GM23338 (cell line): ENCODE results near the gene SLC44A4. TPM values are rescaled to one million over a fixed set of nuclear protein-coding genes. Genes with fewer than 3 reads are reported as not detected.

Experiments
- ATAC-seq: fragments of 200-7000 bp; cut with Tn5 transposase; 3 replicates; pipeline ENCODE4 v1.9.1; 2020
- DNase-seq: peaks from one replicate; pipeline ENCODE4 v3.0.0-alpha.2; 2015; ENCODE audit warnings: low spot score
- H2AFZ ChIP-seq: fragments of 200-600 bp; sonication (generic); 2 replicates; pipeline ENCODE4 v1.8.0; 2016; ENCODE audit warnings: antibody characterized with exemption, mild to moderate bottlenecking, moderate library complexity
- H3F3A ChIP-seq: fragments of 200-600 bp; sonication (generic); replicated peaks from 2 replicates; pipeline ENCODE4 v1.8.0; 2017; ENCODE audit warnings: antibody characterized with exemption, mixed run types, low read depth
- H3K27ac ChIP-seq: fragments of 200-600 bp; sonication (generic); 2 replicates; pipeline ENCODE4 v1.6.1; 2016; ENCODE audit warnings: low read depth
- H3K27me3 ChIP-seq: fragments of 200-600 bp; sonication (generic); 2 replicates; pipeline ENCODE4 v1.8.0; 2016; ENCODE audit warnings: mild to moderate bottlenecking, mixed run types, moderate library complexity; ENCODE audit not compliant: insufficient read depth
- H3K36me3 ChIP-seq: fragments of 200-600 bp; sonication (generic); 2 replicates; pipeline ENCODE4 v1.8.0; 2016; ENCODE audit warnings: mild to moderate bottlenecking; ENCODE audit not compliant: insufficient read depth
- H3K4me1 ChIP-seq: fragments of 200-600 bp; sonication (generic); 2 replicates; pipeline ENCODE4 v1.8.0; 2016; ENCODE audit warnings: mild to moderate bottlenecking, moderate library complexity; ENCODE audit not compliant: insufficient read depth
- H3K4me2 ChIP-seq: fragments of 200-600 bp; sonication (generic); 2 replicates; pipeline ENCODE4 v1.7.1; 2017; ENCODE audit warnings: mixed run types
- H3K4me3 ChIP-seq: fragments of 200-600 bp; sonication (generic); 2 replicates; pipeline ENCODE4 v1.6.1; 2016; ENCODE audit warnings: mixed run types
- H3K79me2 ChIP-seq: fragments of 200-600 bp; sonication (generic); replicated peaks from 2 replicates; pipeline ENCODE4 v1.8.0; 2017; ENCODE audit warnings: mild to moderate bottlenecking; ENCODE audit not compliant: insufficient read depth
- H3K9me2 ChIP-seq: fragments of 200-600 bp; sonication (generic); 2 replicates; pipeline ENCODE4 v1.8.0; 2017; ENCODE audit not compliant: insufficient read depth
- H4K20me1 ChIP-seq: fragments of 200-600 bp; sonication (generic); replicated peaks from 2 replicates; pipeline ENCODE4 v1.8.0; 2017; ENCODE audit warnings: mild to moderate bottlenecking; ENCODE audit not compliant: insufficient read depth
- H3K27ac Mint-ChIP-seq: 2 replicates; pipeline ENCODE4 v1.8.0; 2020; ENCODE audit warnings: inconsistent platforms, mild to moderate bottlenecking, moderate library complexity, mixed read lengths
- H3K27me3 Mint-ChIP-seq: 3 replicates; pipeline ENCODE4 v1.8.0; 2022; ENCODE audit warnings: low read depth, mild to moderate bottlenecking, moderate library complexity, mixed read lengths, inconsistent platforms; ENCODE audit not compliant: insufficient read depth, poor library complexity
- H3K36me3 Mint-ChIP-seq: 3 replicates; pipeline ENCODE4 v1.8.0; 2021; ENCODE audit warnings: low read depth, mild to moderate bottlenecking, inconsistent platforms, moderate library complexity, mixed read lengths
- H3K4me1 Mint-ChIP-seq: 3 replicates; pipeline ENCODE4 v1.8.0; 2020; ENCODE audit warnings: mild to moderate bottlenecking, inconsistent platforms, mixed read lengths
- H3K4me3 Mint-ChIP-seq: 3 replicates; pipeline ENCODE4 v1.8.0; 2021; ENCODE audit warnings: moderate library complexity, mild to moderate bottlenecking, inconsistent platforms, mixed read lengths
- H3K9me3 Mint-ChIP-seq: 3 replicates; pipeline ENCODE4 v1.8.0; 2020; ENCODE audit warnings: moderate library complexity, mild to moderate bottlenecking, inconsistent platforms, mixed read lengths
- CREB1 ChIP-seq: fragments of 250-450 bp; sonication (Bioruptor Pico); IDR thresholded peaks from 2 replicates; pipeline ENCODE4 v1.5.0; 2020; ENCODE audit warnings: low read depth, mild to moderate bottlenecking, moderate library complexity
- EZH2 ChIP-seq: fragments of 200-600 bp; sonication (generic); IDR thresholded peaks from one replicate; pipeline ENCODE4 v1.8.0; 2017; ENCODE audit warnings: antibody characterized with exemption, mild to moderate bottlenecking, low read depth; ENCODE audit not compliant: unreplicated experiment
- EZH2phosphoT487 ChIP-seq: fragments of 200-600 bp; sonication (generic); IDR thresholded peaks from one replicate; pipeline ENCODE4 v1.8.1; 2018; ENCODE audit warnings: antibody characterized with exemption; ENCODE audit not compliant: unreplicated experiment
- JUNB ChIP-seq: IDR thresholded peaks from one replicate; pipeline ENCODE4 v1.6.1; 2016; ENCODE audit warnings: antibody characterized with exemption; ENCODE audit not compliant: unreplicated experiment
- NANOG ChIP-seq: IDR thresholded peaks from 2 replicates; pipeline ENCODE4 v1.6.1; 2016; ENCODE audit warnings: antibody characterized with exemption, borderline replicate concordance
- POLR2AphosphoS5 ChIP-seq: IDR thresholded peaks from 2 replicates; pipeline ENCODE4 v1.6.1; 2016; ENCODE audit warnings: antibody characterized with exemption, low read depth
- STAT1 ChIP-seq: IDR thresholded peaks from one replicate; pipeline ENCODE4 v1.6.1; 2016; ENCODE audit warnings: antibody characterized with exemption; ENCODE audit not compliant: unreplicated experiment
- ZNF331 ChIP-seq: fragments of 250-450 bp; sonication (Bioruptor Pico); IDR thresholded peaks from 2 replicates; pipeline ENCODE4 v1.5.0; 2020; ENCODE audit warnings: low read depth, mild to moderate bottlenecking, moderate library complexity
- polyA plus RNA-seq: library from polyadenylated mRNA; unstranded; fragments of >200 nt; fragmentation: Nextera tagmentation; extraction: Ambion mirVana; gene quantifications from 2 replicates; pipeline ENCODE4 v1.2.1, GENCODE V29; 2016
- total RNA-seq: library from RNA; depleted of rRNA; stranded (reverse); fragments of >200 nt; shearing (Covaris generic); gene quantifications from 2 replicates; pipeline ENCODE4 v1.2.3, GENCODE V29; 2014
- TF ChIP-seq, protein P1 (sequence below), 2 experiments: fragments of 200-600 bp in 1 of 2; sonication (generic) in 1 of 2; conservative IDR thresholded peaks; 2 replicates each; pipeline versions ENCODE4 v1.5.1 to v1.6.1; 2016 to 2017; ENCODE audit warnings: antibody characterized with exemption in 2 of 2, low read depth in 2 of 2, mild to moderate bottlenecking in 2 of 2, moderate library complexity in 1 of 2
- TF ChIP-seq, protein P2 (sequence below): IDR thresholded peaks from one replicate; pipeline ENCODE4 v1.6.1; 2018; ENCODE audit warnings: antibody characterized with exemption; ENCODE audit not compliant: unreplicated experiment
- TF ChIP-seq, protein P3 (sequence below): IDR thresholded peaks from 2 replicates; pipeline ENCODE4 v1.6.1; 2016; ENCODE audit warnings: antibody characterized with exemption
- TF ChIP-seq, protein P4 (sequence below): fragments of 250-450 bp; sonication (Bioruptor Pico); IDR thresholded peaks from 2 replicates; pipeline ENCODE4 v1.5.0; 2020; ENCODE audit warnings: mild to moderate bottlenecking, moderate library complexity

Gene SLC44A4
- total and polyA plus RNA-seq, 2 experiments from 2014 or later: 1.1 to 3.7 TPM

DNA sequence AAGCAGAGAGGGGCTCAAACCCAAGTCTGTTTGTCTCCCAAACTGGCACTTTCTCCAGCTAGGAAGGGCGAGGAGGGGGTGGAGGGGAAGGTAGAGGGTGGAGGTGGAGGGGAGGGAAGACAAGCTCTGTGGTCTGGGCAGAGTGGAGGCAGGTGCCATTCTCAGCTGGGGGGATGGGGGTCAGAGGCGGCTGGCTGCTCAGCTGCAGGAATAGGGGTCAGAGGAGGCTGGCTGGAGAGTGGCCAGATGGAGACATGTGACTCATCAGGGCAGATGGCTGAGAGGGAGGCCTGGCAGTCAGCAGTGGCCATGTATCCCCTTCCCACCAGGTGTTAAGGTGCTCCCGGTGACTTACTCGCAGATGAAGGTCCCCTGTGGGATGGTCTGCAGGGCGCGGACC, 3.5 kb upstream of the SLC44A4 start:
- peaks cover 29% of the 10 kb centered on the region for H3K36me3 ChIP-seq
- peaks cover 12% of the 10 kb centered on the region for H4K20me1 ChIP-seq
- ATAC-seq (no peak), DNase-seq (no peak)
- no peak overlapping the region for H3K27ac ChIP-seq
- peaks cover 79% of the 10 kb centered on the region for H3K36me3 Mint-ChIP-seq
- no peaks in the 10 kb centered on the region; the same call in 2 of the 3 replicates for H3K9me3 Mint-ChIP-seq
- no peak overlapping the region for H3K27ac Mint-ChIP-seq
- no peak overlapping the region for H2AFZ ChIP-seq
- H3K4me3 ChIP-seq: no peak overlapping the region
- no peaks in the 10 kb centered on the region for H3K9me2 ChIP-seq
- H3K27me3 Mint-ChIP-seq: peaks cover 3% of the 10 kb centered on the region
- no peaks in the 10 kb centered on the region for H3K27me3 ChIP-seq
- no peak overlapping the region for H3K4me3 Mint-ChIP-seq
- no peaks in the 10 kb centered on the region for H3K79me2 ChIP-seq
- H3F3A ChIP-seq: peaks cover 14% of the 10 kb centered on the region
- TF ChIP-seq NANOG (no peak), POLR2AphosphoS5 (no peak), ZNF331 (CRISPR knock-in tag) (no peak), JUNB (no peak), EZH2phosphoT487 (no peak), EZH2 (no peak), CREB1 (CRISPR knock-in tag) (no peak), STAT1 (no peak)
- TF ChIP-seq, protein P1, sequence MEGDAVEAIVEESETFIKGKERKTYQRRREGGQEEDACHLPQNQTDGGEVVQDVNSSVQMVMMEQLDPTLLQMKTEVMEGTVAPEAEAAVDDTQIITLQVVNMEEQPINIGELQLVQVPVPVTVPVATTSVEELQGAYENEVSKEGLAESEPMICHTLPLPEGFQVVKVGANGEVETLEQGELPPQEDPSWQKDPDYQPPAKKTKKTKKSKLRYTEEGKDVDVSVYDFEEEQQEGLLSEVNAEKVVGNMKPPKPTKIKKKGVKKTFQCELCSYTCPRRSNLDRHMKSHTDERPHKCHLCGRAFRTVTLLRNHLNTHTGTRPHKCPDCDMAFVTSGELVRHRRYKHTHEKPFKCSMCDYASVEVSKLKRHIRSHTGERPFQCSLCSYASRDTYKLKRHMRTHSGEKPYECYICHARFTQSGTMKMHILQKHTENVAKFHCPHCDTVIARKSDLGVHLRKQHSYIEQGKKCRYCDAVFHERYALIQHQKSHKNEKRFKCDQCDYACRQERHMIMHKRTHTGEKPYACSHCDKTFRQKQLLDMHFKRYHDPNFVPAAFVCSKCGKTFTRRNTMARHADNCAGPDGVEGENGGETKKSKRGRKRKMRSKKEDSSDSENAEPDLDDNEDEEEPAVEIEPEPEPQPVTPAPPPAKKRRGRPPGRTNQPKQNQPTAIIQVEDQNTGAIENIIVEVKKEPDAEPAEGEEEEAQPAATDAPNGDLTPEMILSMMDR (conservative IDR thresholded peaks at IDR 0.05; ENCODE audit: low read depth in 2 of 2): no peak
- TF ChIP-seq, protein P2, sequence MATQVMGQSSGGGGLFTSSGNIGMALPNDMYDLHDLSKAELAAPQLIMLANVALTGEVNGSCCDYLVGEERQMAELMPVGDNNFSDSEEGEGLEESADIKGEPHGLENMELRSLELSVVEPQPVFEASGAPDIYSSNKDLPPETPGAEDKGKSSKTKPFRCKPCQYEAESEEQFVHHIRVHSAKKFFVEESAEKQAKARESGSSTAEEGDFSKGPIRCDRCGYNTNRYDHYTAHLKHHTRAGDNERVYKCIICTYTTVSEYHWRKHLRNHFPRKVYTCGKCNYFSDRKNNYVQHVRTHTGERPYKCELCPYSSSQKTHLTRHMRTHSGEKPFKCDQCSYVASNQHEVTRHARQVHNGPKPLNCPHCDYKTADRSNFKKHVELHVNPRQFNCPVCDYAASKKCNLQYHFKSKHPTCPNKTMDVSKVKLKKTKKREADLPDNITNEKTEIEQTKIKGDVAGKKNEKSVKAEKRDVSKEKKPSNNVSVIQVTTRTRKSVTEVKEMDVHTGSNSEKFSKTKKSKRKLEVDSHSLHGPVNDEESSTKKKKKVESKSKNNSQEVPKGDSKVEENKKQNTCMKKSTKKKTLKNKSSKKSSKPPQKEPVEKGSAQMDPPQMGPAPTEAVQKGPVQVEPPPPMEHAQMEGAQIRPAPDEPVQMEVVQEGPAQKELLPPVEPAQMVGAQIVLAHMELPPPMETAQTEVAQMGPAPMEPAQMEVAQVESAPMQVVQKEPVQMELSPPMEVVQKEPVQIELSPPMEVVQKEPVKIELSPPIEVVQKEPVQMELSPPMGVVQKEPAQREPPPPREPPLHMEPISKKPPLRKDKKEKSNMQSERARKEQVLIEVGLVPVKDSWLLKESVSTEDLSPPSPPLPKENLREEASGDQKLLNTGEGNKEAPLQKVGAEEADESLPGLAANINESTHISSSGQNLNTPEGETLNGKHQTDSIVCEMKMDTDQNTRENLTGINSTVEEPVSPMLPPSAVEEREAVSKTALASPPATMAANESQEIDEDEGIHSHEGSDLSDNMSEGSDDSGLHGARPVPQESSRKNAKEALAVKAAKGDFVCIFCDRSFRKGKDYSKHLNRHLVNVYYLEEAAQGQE: no peak
- TF ChIP-seq, protein P3, sequence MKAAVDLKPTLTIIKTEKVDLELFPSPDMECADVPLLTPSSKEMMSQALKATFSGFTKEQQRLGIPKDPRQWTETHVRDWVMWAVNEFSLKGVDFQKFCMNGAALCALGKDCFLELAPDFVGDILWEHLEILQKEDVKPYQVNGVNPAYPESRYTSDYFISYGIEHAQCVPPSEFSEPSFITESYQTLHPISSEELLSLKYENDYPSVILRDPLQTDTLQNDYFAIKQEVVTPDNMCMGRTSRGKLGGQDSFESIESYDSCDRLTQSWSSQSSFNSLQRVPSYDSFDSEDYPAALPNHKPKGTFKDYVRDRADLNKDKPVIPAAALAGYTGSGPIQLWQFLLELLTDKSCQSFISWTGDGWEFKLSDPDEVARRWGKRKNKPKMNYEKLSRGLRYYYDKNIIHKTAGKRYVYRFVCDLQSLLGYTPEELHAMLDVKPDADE: no peak
- TF ChIP-seq, protein P4, sequence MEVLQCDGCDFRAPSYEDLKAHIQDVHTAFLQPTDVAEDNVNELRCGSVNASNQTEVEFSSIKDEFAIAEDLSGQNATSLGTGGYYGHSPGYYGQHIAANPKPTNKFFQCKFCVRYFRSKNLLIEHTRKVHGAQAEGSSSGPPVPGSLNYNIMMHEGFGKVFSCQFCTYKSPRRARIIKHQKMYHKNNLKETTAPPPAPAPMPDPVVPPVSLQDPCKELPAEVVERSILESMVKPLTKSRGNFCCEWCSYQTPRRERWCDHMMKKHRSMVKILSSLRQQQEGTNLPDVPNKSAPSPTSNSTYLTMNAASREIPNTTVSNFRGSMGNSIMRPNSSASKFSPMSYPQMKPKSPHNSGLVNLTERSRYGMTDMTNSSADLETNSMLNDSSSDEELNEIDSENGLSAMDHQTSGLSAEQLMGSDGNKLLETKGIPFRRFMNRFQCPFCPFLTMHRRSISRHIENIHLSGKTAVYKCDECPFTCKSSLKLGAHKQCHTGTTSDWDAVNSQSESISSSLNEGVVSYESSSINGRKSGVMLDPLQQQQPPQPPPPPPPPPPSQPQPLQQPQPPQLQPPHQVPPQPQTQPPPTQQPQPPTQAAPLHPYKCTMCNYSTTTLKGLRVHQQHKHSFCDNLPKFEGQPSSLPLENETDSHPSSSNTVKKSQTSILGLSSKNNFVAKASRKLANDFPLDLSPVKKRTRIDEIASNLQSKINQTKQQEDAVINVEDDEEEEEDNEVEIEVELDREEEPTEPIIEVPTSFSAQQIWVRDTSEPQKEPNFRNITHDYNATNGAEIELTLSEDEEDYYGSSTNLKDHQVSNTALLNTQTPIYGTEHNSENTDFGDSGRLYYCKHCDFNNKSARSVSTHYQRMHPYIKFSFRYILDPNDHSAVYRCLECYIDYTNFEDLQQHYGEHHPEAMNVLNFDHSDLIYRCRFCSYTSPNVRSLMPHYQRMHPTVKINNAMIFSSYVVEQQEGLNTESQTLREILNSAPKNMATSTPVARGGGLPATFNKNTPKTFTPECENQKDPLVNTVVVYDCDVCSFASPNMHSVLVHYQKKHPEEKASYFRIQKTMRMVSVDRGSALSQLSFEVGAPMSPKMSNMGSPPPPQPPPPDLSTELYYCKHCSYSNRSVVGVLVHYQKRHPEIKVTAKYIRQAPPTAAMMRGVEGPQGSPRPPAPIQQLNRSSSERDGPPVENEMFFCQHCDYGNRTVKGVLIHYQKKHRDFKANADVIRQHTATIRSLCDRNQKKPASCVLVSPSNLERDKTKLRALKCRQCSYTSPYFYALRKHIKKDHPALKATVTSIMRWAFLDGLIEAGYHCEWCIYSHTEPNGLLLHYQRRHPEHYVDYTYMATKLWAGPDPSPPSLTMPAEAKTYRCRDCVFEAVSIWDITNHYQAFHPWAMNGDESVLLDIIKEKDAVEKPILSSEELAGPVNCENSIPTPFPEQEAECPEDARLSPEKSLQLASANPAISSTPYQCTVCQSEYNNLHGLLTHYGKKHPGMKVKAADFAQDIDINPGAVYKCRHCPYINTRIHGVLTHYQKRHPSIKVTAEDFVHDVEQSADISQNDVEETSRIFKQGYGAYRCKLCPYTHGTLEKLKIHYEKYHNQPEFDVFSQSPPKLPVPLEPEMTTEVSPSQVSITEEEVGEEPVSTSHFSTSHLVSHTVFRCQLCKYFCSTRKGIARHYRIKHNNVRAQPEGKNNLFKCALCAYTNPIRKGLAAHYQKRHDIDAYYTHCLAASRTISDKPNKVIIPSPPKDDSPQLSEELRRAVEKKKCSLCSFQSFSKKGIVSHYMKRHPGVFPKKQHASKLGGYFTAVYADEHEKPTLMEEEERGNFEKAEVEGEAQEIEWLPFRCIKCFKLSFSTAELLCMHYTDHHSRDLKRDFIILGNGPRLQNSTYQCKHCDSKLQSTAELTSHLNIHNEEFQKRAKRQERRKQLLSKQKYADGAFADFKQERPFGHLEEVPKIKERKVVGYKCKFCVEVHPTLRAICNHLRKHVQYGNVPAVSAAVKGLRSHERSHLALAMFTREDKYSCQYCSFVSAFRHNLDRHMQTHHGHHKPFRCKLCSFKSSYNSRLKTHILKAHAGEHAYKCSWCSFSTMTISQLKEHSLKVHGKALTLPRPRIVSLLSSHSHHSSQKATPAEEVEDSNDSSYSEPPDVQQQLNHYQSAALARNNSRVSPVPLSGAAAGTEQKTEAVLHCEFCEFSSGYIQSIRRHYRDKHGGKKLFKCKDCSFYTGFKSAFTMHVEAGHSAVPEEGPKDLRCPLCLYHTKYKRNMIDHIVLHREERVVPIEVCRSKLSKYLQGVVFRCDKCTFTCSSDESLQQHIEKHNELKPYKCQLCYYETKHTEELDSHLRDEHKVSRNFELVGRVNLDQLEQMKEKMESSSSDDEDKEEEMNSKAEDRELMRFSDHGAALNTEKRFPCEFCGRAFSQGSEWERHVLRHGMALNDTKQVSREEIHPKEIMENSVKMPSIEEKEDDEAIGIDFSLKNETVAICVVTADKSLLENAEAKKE (CRISPR knock-in tag): no peak
- peaks cover 8% of the 10 kb centered on the region for H3K4me1 Mint-ChIP-seq
- H3K4me1 ChIP-seq: peaks cover 4% of the 10 kb centered on the region; the same call in 1 of the 2 replicates
- H3K4me2 ChIP-seq: no peak overlapping the region
